ENCODE measurements around the gene MBNL1. TPM values are rescaled to one million over a fixed set of nuclear protein-coding genes. Genes with fewer than 3 reads are reported as not detected.

Gene MBNL1
- total RNA-seq, 1 experiment from 2014 or later: 140 TPM

GRCh38 chr3:152459572-152459971 lies 190.8 kb downstream of the MBNL1 start:
- POLR2A ChIA-PET: no interaction called here
- no TSS peak for BruUV-seq (replicated peaks)
- CTCF ChIA-PET: no interaction called here
- H3K9me3 ChIP-seq (ENCODE audit: control insufficient read depth, insufficient read depth, low read depth, low read length): no peaks in the 10 kb centered on the region
- TF ChIP-seq TCF7L2 (IDR thresholded peaks at IDR 0.05; ENCODE audit: low read depth, low read length): no peak
- no peak for TF ChIP-seq POLR2AphosphoS5 (IDR thresholded peaks at IDR 0.05; ENCODE audit: low read depth, low read length)
- TF ChIP-seq, protein P1, sequence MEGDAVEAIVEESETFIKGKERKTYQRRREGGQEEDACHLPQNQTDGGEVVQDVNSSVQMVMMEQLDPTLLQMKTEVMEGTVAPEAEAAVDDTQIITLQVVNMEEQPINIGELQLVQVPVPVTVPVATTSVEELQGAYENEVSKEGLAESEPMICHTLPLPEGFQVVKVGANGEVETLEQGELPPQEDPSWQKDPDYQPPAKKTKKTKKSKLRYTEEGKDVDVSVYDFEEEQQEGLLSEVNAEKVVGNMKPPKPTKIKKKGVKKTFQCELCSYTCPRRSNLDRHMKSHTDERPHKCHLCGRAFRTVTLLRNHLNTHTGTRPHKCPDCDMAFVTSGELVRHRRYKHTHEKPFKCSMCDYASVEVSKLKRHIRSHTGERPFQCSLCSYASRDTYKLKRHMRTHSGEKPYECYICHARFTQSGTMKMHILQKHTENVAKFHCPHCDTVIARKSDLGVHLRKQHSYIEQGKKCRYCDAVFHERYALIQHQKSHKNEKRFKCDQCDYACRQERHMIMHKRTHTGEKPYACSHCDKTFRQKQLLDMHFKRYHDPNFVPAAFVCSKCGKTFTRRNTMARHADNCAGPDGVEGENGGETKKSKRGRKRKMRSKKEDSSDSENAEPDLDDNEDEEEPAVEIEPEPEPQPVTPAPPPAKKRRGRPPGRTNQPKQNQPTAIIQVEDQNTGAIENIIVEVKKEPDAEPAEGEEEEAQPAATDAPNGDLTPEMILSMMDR (IDR thresholded peaks at IDR 0.05): no peak
- TF ChIP-seq, protein P2, sequence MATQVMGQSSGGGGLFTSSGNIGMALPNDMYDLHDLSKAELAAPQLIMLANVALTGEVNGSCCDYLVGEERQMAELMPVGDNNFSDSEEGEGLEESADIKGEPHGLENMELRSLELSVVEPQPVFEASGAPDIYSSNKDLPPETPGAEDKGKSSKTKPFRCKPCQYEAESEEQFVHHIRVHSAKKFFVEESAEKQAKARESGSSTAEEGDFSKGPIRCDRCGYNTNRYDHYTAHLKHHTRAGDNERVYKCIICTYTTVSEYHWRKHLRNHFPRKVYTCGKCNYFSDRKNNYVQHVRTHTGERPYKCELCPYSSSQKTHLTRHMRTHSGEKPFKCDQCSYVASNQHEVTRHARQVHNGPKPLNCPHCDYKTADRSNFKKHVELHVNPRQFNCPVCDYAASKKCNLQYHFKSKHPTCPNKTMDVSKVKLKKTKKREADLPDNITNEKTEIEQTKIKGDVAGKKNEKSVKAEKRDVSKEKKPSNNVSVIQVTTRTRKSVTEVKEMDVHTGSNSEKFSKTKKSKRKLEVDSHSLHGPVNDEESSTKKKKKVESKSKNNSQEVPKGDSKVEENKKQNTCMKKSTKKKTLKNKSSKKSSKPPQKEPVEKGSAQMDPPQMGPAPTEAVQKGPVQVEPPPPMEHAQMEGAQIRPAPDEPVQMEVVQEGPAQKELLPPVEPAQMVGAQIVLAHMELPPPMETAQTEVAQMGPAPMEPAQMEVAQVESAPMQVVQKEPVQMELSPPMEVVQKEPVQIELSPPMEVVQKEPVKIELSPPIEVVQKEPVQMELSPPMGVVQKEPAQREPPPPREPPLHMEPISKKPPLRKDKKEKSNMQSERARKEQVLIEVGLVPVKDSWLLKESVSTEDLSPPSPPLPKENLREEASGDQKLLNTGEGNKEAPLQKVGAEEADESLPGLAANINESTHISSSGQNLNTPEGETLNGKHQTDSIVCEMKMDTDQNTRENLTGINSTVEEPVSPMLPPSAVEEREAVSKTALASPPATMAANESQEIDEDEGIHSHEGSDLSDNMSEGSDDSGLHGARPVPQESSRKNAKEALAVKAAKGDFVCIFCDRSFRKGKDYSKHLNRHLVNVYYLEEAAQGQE (IDR thresholded peaks at IDR 0.05; ENCODE audit: insufficient read depth in 1 of 2, low read depth in 2 of 2, low read length in 1 of 2): no peak
- no peak for TF ChIP-seq SIN3A (IDR thresholded peaks at IDR 0.05; ENCODE audit: borderline replicate concordance, insufficient read depth, low read depth, low read length)
- H3K4me1 ChIP-seq (ENCODE audit: control insufficient read depth, insufficient read depth, low read length): no peaks in the 10 kb centered on the region; the same call in 1 of the 2 replicates
- in situ Hi-C loops (cut with HindIII; ENCODE audit: low pct_unique_long_range_greater_than_20kb, low sequenced_read_pairs) (no loop called here), intact Hi-C loops (cut with micrococcal nuclease; ENCODE audit: unreplicated experiment) (no loop called here)
- no peak overlapping the region for H3K27ac ChIP-seq (ENCODE audit: low read length)
- no peak for DNase-seq (ENCODE audit: low read depth, low spot score)
- no peak overlapping the region for H3K4me3 ChIP-seq (ENCODE audit: low read depth in 2 of 2, low read length in 2 of 2)
- no peaks in the 10 kb centered on the region for H3K27me3 ChIP-seq (ENCODE audit: control insufficient read depth, insufficient read depth, low read length)
- peaks cover 30% of the 10 kb centered on the region for H3K36me3 ChIP-seq (ENCODE audit: control insufficient read depth, insufficient read depth, low read length)
- ATAC-seq: no peak

DNA sequence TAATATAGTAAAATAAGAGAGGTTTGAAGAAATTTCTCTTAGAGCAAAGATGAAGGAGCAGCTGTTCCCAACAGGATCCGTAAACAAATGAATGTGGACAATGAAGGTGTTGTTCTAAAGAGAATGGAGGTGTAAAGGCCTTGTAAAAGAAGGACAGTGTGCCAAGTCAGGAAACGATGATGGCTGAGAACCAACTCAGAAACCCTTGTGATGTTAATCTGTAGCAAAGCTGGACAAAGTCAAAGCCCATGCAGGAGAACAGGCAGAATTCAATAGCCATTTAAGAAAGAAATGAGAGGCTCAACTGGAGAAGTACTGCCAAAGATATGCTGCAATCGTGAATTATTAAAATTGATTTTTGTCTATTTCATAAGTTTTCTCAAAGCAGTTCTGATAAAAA lies 192.2 kb downstream of the MBNL1 start:
- Histone ChIP-seq H3K27ac (ENCODE audit: low read length) (no peak overlapping the region), H3K9me3 (ENCODE audit: control insufficient read depth, insufficient read depth, low read depth, low read length) (no peaks in the 10 kb centered on the region), H3K27me3 (ENCODE audit: control insufficient read depth, insufficient read depth, low read length) (no peaks in the 10 kb centered on the region), H3K4me1 (ENCODE audit: control insufficient read depth, insufficient read depth, low read length) (no peaks in the 10 kb centered on the region; the same call in 1 of the 2 replicates), H3K4me3 (ENCODE audit: low read depth in 2 of 2, low read length in 2 of 2) (no peak overlapping the region), H3K36me3 (ENCODE audit: control insufficient read depth, insufficient read depth, low read length) (peaks cover 28% of the 10 kb centered on the region)
- TF ChIP-seq SIN3A (IDR thresholded peaks at IDR 0.05; ENCODE audit: borderline replicate concordance, insufficient read depth, low read depth, low read length): no peak
- TF ChIP-seq, protein P2 (IDR thresholded peaks at IDR 0.05; ENCODE audit: insufficient read depth in 1 of 2, low read depth in 2 of 2, low read length in 1 of 2): no peak
- TF ChIP-seq POLR2AphosphoS5 (IDR thresholded peaks at IDR 0.05; ENCODE audit: low read depth, low read length): no peak
- TF ChIP-seq, protein P1 (IDR thresholded peaks at IDR 0.05): no peak
- TF ChIP-seq TCF7L2 (IDR thresholded peaks at IDR 0.05; ENCODE audit: low read depth, low read length): no peak
- in situ Hi-C loops (cut with HindIII; ENCODE audit: low pct_unique_long_range_greater_than_20kb, low sequenced_read_pairs): no loop called here
- CTCF ChIA-PET: no interaction called here
- ATAC-seq: no peak
- no peak for DNase-seq (ENCODE audit: low read depth, low spot score)
- POLR2A ChIA-PET: interaction anchor here (0.7 kb wide), 1 partner anchor 260 kb away, joined by 3 read pairs; no protein-coding TSS in a partner anchor
- intact Hi-C loops (cut with micrococcal nuclease; ENCODE audit: unreplicated experiment): no loop called here
- no TSS peak for BruUV-seq (replicated peaks)

Measured in Panc1 (cell line).